Ammon's horn (tissue), 1 donor: ENCODE measurements around the gene RAB10.
"Not testable (repeated sequence)": the region's sequence is repeated elsewhere in the genome, so short reads cannot be mapped to it uniquely, and the experiment has no call there.

Source experiments
- DNase-seq: peaks from one replicate; pipeline ENCODE4 v3.0.0-alpha.2; 2016; ENCODE audit warnings: low spot score

RAB10 gene

DNA sequence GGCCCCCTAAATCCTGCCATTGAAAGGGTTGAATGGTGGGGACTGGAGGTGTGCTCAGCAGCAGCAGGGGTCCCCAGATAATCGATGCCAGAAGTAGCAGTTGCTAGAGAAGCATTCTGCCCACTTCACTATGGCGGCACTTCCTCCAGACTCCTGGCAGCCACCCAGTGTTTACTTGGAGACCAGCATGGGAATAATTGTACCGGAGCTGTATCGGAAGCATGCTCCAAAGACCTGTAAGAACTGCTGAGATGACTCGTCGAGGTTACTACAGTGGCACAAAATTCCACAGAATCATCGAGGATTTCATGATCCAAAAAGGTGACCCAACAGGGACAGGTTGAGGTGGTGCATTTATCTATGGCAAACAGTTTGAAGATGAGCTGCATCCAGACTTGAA is 128.0 kb downstream of the RAB10 start:
- DNase-seq, result no peak

DNA sequence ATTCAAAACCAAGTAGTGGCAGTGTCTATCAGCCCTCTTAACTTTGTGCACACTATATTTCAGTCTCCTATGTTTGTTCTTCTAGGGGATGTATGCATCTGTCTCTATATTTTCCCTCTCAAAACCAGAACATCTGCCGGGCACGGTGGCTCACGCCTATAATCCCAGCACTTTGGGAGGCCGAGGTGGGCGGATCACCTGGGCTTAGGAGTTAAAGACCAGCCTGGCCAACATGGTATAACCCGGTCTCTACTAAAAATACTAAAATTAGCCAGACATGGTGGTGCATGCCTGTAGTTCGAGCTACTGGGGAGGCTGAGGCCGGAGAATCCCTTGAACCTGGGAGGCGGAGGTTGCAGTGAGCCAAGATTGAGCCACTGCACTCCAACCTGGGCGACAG is 129.1 kb downstream of the RAB10 start:
- DNase-seq, result no peak

GRCh38 chr2:26164231-26164630 is 130.3 kb downstream of the RAB10 start:
- peak; percentile 77 for DNase-seq

GRCh38 chr2:26164641-26165211 is 130.8 kb downstream of the RAB10 start:
- no peak for DNase-seq

GRCh38 chr2:26165403-26165802 is 131.5 kb downstream of the RAB10 start:
- no peak for DNase-seq

GRCh38 chr2:26166541-26166940 is 132.7 kb downstream of the RAB10 start:
- DNase-seq, result not testable (repeated sequence)

GRCh38 chr2:26168785-26169184 is 134.9 kb downstream of the RAB10 start:
- DNase-seq, result no peak

DNA sequence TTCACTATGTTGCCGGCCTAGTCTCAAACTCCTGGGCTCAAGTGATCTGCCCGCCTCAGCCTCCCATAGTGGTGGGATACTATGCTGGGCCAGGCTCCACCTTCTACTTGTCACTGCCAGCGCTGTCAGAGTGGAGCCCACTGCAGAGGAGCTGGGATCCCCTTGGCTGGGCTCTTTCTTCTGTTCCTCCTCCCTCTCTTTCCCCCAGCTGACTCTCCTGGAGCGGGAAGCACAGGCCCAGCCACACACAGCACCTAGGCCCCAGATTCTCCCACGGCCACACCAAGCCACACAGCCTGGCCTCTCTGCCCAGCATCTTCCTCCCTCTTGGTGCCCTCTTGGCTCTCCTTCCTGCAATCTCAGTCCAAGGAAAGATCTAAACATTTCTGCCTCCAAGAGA is 135.3 kb downstream of the RAB10 start:
- DNase-seq, result no peak

DNA sequence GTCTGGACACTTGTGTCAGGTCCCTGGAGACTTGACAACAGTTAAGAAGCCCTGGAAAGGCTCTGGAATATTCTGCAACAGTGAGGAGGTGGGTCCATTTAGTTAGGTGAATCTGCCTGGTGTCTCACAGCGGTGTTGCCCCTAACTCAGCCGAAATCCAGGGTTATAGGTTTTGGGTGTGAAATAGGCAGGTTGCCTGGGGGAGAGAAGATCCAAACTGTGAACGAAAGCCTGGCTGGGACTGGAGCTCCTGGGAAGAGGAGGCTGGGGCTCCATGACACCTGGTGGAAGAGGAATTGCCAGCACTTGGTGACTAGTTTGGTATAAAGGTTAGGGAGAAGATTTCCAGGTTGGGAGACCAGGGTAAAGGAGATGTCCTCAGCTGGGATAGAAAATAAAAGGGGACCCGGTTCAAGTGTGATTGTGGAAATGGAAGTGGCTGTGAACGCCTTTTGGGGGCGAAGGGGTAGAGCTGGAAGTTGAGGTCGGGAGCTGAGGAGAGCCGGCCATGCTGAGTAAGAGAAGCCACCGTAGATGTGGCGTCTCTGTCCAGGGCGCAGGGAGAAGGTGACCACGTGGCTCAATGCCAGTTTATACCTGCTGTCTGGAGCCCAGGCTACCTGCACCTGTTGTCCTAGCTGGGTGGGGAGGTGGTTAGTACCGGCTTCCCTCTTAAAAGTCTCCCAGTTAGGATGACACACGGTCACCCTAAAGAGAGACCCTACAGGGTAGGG is 136.0 kb downstream of the RAB10 start:
- DNase-seq, result no peak

DNA sequence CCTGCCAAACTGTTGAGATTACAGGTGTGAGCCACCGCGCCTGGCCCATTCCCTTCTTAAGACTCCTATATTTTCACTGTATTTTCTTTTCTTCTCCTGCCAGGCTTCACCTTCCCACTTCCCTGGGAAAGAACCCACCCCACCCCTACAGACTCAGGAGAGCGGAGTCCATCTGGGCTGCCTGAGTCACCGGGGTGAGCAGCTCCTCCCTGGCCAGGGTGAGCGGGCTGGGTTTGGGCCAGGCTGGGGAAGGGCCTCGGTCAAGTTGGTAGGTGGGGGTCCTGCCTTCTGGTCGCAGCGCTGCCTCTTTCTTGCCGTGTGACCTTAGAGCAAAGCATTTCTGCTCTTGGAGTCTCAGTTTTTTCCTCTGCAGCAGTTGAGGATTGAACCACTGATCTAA is 136.9 kb downstream of the RAB10 start:
- no peak for DNase-seq

- no peak for DNase-seq
These were observed 138.4 kb downstream of the RAB10 start for GRCh38 chr2:26172189-26172870.

- DNase-seq, result no peak
These were observed 139.2 kb downstream of the RAB10 start, which contains the start of gene GAREM2 for GRCh38 chr2:26172871-26173775. GAREM2 (plus strand) TSS chr2:26173088; CDS start chr2:26173221, 133 bp downstream.

- DNase-seq, result peak; percentile 63
These were observed 140.0 kb downstream of the RAB10 start for GRCh38 chr2:26173776-26174482.

DNA sequence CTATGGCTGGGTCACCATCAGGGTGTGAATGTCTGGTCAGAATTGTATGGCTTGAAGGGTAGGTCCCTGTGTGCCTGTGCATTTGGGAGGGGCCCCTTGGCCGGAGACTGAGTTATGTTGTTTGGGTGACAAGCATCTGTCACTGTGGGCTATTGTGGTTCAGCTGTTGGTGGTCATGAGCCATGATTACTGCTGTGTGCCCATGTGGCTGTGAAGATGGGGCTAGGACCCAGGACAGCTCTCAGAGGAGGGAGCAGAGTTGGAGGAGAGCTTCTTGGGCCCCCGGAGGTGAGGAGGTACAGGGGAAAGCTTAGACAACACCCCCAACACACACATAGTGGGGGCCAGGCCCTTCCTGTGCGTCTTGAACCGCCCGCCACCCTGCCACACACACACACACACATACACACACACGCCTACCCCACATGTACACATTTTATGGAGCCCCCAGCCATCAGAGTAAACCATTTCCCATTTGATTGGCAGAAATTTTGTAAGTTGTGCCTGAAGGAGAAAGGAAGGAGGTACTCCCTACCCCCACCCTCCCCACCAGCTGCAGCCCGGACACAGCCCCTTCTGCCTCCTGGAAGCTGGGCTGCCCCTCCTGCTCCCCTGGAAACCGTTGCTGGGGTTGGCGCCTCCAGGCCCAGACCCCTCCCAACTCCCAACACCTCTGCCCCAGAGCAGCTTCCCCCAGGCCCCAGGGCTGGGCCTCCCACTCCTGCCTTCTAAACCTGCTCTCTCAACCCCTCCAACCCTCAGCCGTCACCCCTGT is 141.0 kb downstream of the RAB10 start:
- no peak for DNase-seq

DNA sequence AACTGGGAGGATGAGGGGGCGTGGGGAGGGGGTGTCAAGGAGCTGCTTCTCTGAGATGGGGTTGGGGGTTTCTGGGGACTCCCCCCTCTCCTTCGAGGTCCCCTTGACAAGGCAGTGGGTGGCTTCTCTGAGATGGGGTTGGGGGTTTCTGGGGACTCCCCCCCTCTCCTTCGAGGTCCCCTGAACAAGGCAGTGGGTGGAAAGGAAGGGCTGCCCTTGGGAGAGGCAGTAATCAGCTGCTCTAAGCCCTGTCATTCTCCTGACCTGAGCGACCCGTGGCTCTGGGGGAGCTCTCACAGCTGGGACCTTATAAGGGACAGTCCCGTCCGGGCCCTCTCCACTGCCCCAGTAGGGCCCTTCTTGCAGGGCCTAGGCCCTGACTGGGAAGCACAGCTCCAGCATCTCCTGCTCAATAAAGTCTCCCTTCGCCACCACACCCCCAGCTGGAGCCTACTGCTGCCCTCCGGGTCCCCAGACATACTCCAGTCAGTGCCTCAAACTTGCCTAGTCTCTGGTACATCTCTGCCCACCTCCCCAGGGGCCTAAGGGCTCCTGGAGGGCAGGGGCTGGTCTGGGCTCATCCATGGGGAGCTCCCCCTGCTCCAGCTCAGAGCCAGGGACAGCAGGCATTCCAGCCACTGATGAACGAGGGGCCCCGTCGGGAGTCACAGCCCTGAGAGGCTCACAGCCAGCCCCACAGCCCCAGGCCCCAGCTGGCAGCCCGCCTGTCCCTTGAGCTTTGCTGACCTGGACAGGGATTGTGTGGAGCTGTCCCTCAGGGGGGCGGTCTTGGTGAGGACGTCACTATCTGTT is 141.8 kb downstream of the RAB10 start:
- no peak for DNase-seq

DNA sequence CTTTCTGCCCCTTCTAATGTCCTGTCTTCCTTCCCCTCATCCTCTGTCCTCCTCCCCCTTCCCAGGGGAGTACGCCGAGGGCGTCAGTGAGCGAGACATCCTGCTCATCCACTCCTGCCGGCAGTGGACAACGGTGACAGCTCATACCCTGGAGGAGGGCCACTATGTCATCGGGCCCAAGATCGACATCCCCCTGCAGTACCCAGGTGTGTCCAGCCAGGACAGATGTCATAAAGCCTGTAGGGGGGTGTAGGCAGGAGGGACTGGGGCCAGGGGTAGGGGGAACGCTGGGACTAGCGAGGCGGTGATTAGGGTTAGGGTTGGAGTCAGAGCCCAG is 142.4 kb downstream of the RAB10 start:
- DNase-seq, result no peak

DNA sequence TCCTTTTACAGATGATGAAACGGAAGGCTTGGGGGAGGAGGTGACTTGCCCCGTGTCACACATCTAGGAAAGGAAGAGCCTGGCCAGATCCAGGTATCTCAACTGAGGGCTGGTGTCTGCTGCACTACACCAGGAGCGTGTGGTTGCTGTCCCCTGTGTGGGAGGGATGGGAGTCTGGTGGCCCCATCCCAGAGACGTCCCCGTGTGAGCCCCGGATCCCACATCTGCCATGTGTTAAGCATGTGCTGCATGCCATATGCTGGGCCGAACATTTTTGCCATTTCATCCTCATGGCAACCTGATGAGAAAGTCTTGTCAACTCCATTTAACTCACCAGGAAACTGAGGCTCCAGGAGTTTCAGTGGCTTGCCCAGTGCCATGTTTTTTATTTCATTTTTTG is 143.2 kb downstream of the RAB10 start:
- DNase-seq, result no peak

- no peak for DNase-seq
These were observed 144.4 kb downstream of the RAB10 start for GRCh38 chr2:26178246-26178645.

DNA sequence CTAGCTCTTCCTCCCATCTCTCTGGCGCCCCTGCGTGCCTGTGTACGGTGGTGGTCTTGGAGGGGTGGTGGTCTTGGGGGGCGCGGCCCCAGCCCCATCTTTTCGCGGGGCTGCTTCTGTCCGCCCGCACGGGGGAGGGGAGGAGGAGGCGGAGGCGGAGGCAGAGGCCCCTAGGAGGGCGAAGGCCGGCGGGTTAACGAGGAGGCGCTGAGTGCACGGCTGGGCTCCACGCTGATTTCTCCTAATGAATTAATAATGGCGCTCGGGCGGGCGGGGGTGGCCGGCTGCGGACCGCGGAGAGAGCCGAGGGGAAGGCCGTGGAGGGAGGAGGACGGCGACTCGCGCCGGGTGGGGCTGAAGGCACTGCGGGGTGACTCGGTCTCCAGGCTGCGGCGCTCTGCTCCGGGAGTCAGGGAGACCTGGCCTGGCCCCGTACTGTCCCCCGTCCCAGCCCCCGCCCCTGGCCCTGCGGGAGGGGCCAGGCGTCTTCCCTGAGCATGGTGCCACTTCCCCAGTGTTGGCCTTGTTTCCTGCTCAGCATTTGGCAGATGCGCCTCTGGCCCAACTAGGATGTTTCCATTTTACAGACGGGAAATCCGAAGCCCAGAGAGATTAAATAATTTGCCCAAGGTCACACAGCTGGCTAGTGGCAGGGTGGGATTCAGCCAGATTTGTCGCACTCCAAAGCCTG is 145.0 kb downstream of the RAB10 start:
- DNase-seq, result peak; percentile 50
